Breast epithelium (tissue), 3 donors: ENCODE measurements around the gene FES.

ENCODE experiments used
- CTCF ChIP-seq, 3 donors: fragments of 450-650 bp; IDR thresholded peaks; one replicate each; pipeline ENCODE4 v1.5.1; 2016 to 2017; ENCODE audit warnings: antibody characterized with exemption in 3 of 3, mild to moderate bottlenecking in 3 of 3, moderate library complexity in 3 of 3
- POLR2A ChIP-seq: fragments of 450-650 bp; IDR thresholded peaks from one replicate; pipeline ENCODE4 v1.6.1; 2016; ENCODE audit warnings: antibody characterized with exemption, mild to moderate bottlenecking, moderate library complexity

GRCh38 chr15:90869601-90870353, 14.5 kb upstream of the FES start:
- TF ChIP-seq CTCF (IDR thresholded peaks at IDR 0.05), result no peak
- no peak for TF ChIP-seq POLR2A
